Osteocyte (in vitro differentiated cells): ENCODE data around the gene SPAG16. TPM values are rescaled to one million over a fixed set of nuclear protein-coding genes. Genes with fewer than 3 reads are reported as not detected.

Source experiments
- DNase-seq: peaks from one replicate; pipeline ENCODE4 v3.0.0; 2021; ENCODE audit warnings: mixed read lengths; ENCODE audit not compliant: unreplicated experiment; ENCODE audit errors: extremely low spot score
- H3K27ac Mint-ChIP-seq: one replicate; pipeline ENCODE4 v1.8.0; 2021; ENCODE audit warnings: mild to moderate bottlenecking, mixed read lengths; ENCODE audit not compliant: unreplicated experiment
- H3K27me3 Mint-ChIP-seq: one replicate; pipeline ENCODE4 v1.8.0; 2021; ENCODE audit warnings: mixed read lengths; ENCODE audit not compliant: unreplicated experiment
- H3K36me3 Mint-ChIP-seq: one replicate; pipeline ENCODE4 v1.8.0; 2021; ENCODE audit warnings: mixed read lengths; ENCODE audit not compliant: unreplicated experiment
- H3K4me1 Mint-ChIP-seq: one replicate; pipeline ENCODE4 v1.8.0; 2021; ENCODE audit warnings: mixed read lengths; ENCODE audit not compliant: unreplicated experiment
- H3K4me3 Mint-ChIP-seq: one replicate; pipeline ENCODE4 v1.8.0; 2021; ENCODE audit warnings: mild to moderate bottlenecking, moderate library complexity, mixed read lengths; ENCODE audit not compliant: unreplicated experiment
- H3K9me3 Mint-ChIP-seq: one replicate; pipeline ENCODE4 v1.8.0; 2021; ENCODE audit warnings: mixed read lengths; ENCODE audit not compliant: unreplicated experiment
- total RNA-seq: library from RNA; stranded (reverse); gene quantifications from 2 replicates; pipeline ENCODE4 v1.2.1, GENCODE V29; 2021
- TF ChIP-seq, protein P1 (sequence below): fragments of 200-600 bp; sonication (generic); IDR thresholded peaks from 2 replicates; pipeline ENCODE4 v1.5.0; 2021; ENCODE audit warnings: antibody characterized with exemption, mild to moderate bottlenecking, moderate library complexity

The SPAG16 gene
- total RNA-seq, 1 donor from 2014 or later = 20.7 TPM

DNA sequence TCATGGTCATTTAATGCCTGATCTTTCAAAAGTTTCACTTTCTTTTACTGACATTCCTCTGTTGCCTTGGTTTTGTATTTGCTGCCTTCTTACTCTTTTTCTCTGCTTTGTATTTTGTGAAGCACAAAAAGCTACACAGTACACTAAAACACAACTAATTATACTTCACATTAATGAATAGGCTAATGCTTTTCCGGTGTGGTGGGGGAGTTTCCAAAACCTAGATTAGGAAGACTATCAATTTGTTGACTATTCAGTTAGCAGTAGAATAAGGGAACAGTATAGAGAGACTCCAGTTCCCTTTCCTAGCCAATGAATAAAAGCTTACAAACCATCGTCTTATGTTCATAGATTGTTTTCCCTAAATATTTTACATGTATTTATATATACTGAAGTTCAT is 468.3 kb downstream of the SPAG16 start:
- DNase-seq = no peak
- Mint-ChIP-seq H3K4me3 (no peak overlapping the region), H3K27ac (no peak overlapping the region), H3K36me3 (no peaks in the 10 kb centered on the region), H3K9me3 (no peaks in the 10 kb centered on the region), H3K4me1 (no peaks in the 10 kb centered on the region), H3K27me3 (no peaks in the 10 kb centered on the region)
- TF ChIP-seq, protein P1, sequence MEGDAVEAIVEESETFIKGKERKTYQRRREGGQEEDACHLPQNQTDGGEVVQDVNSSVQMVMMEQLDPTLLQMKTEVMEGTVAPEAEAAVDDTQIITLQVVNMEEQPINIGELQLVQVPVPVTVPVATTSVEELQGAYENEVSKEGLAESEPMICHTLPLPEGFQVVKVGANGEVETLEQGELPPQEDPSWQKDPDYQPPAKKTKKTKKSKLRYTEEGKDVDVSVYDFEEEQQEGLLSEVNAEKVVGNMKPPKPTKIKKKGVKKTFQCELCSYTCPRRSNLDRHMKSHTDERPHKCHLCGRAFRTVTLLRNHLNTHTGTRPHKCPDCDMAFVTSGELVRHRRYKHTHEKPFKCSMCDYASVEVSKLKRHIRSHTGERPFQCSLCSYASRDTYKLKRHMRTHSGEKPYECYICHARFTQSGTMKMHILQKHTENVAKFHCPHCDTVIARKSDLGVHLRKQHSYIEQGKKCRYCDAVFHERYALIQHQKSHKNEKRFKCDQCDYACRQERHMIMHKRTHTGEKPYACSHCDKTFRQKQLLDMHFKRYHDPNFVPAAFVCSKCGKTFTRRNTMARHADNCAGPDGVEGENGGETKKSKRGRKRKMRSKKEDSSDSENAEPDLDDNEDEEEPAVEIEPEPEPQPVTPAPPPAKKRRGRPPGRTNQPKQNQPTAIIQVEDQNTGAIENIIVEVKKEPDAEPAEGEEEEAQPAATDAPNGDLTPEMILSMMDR = no peak

DNA sequence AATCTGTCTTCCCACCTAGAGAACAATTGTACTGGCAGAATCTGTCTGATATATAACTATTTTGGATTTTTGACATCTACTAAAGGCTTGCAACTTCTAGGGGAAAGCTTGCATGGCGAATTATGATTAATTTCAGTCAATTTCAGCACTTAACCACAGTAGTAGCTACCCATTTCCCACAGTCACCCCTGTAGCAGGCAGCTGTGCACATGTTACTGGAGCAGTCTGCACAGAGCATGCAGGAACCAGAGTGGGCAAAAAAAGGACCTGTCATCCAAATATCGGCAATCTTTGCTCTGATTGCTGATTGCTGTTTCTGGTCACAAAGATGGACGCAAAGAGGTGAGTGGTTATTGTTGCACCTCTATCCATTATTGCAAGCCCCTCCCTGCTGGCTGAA is 473.3 kb downstream of the SPAG16 start:
- DNase-seq = no peak
- TF ChIP-seq, protein P1 = no peak
- no peaks in the 10 kb centered on the region for H3K4me1 Mint-ChIP-seq
- no peak overlapping the region for H3K27ac Mint-ChIP-seq
- H3K9me3 Mint-ChIP-seq = no peaks in the 10 kb centered on the region
- H3K27me3 Mint-ChIP-seq = peaks cover 4% of the 10 kb centered on the region
- H3K36me3 Mint-ChIP-seq = no peaks in the 10 kb centered on the region
- no peak overlapping the region for H3K4me3 Mint-ChIP-seq

DNA sequence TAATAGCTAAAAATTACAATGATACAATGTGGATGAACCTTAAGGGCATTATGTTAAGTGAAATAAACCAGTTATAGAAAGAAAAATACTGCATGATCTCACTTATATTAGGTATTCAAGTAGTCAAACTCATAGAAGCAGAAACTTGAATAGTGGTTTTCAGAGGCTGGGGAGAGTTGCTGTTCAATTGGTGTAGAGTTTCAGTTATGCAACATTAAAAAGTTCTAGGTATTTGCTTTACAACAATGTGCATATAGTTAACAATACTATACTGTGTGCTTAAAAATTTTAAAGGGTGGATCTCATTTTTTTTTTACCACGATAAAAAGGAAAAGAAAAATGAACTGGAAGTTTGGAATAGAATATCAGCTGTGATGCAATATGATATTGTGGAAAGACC is 479.1 kb downstream of the SPAG16 start:
- Mint-ChIP-seq H3K27ac (no peak overlapping the region), H3K4me1 (no peaks in the 10 kb centered on the region), H3K4me3 (no peak overlapping the region), H3K27me3 (peaks cover 2% of the 10 kb centered on the region), H3K36me3 (no peaks in the 10 kb centered on the region), H3K9me3 (no peaks in the 10 kb centered on the region)
- TF ChIP-seq, protein P1 = no peak
- no peak for DNase-seq

DNA sequence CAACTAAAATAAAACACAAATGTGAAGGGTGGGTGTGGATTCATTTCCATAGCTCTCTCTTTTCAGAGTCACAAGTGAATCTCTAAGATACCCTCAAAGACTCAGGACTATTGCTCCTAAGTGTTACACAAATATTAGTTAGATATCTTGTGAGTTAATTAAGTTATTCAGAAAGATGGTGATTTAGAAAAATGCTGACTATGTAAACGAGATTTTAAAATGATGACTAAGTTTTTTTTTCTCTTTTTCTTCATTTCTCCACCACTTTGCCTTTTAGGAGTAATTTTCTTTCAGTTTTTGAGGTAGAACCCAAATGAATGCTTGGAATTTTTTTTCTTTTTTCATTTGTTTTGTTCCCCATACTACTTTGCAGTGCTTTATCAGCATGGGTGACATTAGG is 479.7 kb downstream of the SPAG16 start:
- no peaks in the 10 kb centered on the region for H3K27me3 Mint-ChIP-seq
- no peaks in the 10 kb centered on the region for H3K4me1 Mint-ChIP-seq
- DNase-seq = no peak
- TF ChIP-seq, protein P1 = no peak
- no peak overlapping the region for H3K4me3 Mint-ChIP-seq
- no peak overlapping the region for H3K27ac Mint-ChIP-seq
- H3K9me3 Mint-ChIP-seq = no peaks in the 10 kb centered on the region
- H3K36me3 Mint-ChIP-seq = no peaks in the 10 kb centered on the region

DNA sequence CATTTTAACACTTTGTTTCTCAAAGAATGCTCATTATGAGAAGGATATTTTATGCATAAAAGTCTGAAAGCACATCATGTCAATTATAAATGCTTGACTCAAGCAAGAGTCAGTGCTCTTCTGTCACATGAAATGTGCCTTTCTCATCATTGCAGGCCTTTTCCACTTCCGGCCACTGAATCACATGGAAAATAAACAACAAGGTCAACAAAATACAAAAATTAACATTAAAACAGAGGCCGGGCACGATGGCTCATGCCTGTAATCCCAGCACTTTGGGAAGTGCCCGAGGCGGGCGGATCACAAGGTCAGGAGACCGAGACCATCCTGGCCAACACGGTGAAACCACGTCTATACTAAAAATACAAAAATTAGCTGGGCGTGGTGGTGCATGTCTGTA is 480.6 kb downstream of the SPAG16 start:
- DNase-seq = no peak
- H3K4me3 Mint-ChIP-seq = no peak overlapping the region
- no peak overlapping the region for H3K27ac Mint-ChIP-seq
- H3K9me3 Mint-ChIP-seq = no peaks in the 10 kb centered on the region
- H3K27me3 Mint-ChIP-seq = no peaks in the 10 kb centered on the region
- TF ChIP-seq, protein P1 = no peak
- no peaks in the 10 kb centered on the region for H3K36me3 Mint-ChIP-seq
- H3K4me1 Mint-ChIP-seq = no peaks in the 10 kb centered on the region
